AG10803 (cell line): ENCODE data around the gene MGAT5.

Experiments used
- DNase-seq: peaks from one replicate; pipeline ENCODE4 v3.0.0; 2010; ENCODE audit warnings: low read depth
- H3K4me3 ChIP-seq: 2 replicates; pipeline ENCODE4 v1.5.1; 2011; ENCODE audit warnings: mild to moderate bottlenecking, low read length, control low read depth
- TF ChIP-seq, protein P1 (sequence below): conservative IDR thresholded peaks from 2 replicates; pipeline ENCODE4 v1.5.1; 2011; ENCODE audit warnings: mild to moderate bottlenecking, low read length, control low read depth, inconsistent platforms

Gene MGAT5

DNA sequence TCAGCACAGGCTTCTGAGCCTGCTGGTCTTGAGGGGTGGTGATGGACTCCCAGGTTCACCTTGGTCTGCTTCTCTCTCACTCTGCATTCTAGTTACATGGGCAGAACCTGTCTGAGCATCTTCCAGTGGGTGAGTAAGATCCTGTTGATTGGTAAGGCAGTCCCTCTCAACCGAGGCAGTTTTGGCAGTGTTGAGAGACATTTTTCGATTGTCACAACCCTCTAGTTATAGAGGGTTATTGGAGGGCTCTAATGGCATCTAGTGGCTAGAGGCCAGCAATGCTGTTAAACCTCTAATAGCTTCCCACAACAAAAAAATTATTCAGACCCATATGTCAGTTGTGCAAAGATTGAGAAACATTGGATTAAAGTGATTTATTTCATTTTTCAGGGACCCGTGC is 9.3 kb upstream of the MGAT5 start:
- H3K4me3 ChIP-seq = no peak overlapping the region
- TF ChIP-seq, protein P1, sequence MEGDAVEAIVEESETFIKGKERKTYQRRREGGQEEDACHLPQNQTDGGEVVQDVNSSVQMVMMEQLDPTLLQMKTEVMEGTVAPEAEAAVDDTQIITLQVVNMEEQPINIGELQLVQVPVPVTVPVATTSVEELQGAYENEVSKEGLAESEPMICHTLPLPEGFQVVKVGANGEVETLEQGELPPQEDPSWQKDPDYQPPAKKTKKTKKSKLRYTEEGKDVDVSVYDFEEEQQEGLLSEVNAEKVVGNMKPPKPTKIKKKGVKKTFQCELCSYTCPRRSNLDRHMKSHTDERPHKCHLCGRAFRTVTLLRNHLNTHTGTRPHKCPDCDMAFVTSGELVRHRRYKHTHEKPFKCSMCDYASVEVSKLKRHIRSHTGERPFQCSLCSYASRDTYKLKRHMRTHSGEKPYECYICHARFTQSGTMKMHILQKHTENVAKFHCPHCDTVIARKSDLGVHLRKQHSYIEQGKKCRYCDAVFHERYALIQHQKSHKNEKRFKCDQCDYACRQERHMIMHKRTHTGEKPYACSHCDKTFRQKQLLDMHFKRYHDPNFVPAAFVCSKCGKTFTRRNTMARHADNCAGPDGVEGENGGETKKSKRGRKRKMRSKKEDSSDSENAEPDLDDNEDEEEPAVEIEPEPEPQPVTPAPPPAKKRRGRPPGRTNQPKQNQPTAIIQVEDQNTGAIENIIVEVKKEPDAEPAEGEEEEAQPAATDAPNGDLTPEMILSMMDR = no peak
- peak; percentile 18 for DNase-seq

DNA sequence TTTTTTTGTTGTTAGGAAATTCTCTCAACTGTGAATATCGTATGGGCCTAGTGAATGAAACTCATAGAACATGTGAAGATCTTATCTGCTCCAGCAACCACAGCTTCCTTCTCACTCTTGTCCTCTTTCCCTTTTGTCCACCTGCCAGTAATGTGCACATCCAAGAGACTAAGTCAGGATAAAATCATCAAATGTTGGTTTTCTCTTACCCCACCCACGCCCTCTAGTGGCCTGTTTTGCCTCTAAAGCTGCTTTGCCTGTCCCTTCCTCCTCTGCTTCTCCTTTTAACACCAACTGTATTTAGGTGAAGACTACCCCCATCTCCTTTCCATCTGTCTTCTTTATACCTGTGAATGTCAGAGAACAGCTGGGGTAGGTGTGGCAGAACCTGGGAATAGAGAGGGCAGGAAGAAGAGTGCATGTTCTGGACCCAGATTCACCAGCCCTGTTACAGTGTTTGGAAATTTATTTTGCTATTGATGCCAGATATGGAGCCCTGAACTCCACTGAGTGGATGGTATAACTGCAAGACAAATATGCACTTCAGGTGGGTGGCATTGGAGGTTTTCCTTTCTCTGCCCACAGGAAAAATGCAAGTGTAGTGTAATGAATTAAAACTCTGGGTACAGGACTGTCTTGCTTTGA is 8.4 kb upstream of the MGAT5 start:
- peak; percentile 76 for DNase-seq
- no peak overlapping the region for H3K4me3 ChIP-seq
- TF ChIP-seq, protein P1 = peak; percentile 88

DNA sequence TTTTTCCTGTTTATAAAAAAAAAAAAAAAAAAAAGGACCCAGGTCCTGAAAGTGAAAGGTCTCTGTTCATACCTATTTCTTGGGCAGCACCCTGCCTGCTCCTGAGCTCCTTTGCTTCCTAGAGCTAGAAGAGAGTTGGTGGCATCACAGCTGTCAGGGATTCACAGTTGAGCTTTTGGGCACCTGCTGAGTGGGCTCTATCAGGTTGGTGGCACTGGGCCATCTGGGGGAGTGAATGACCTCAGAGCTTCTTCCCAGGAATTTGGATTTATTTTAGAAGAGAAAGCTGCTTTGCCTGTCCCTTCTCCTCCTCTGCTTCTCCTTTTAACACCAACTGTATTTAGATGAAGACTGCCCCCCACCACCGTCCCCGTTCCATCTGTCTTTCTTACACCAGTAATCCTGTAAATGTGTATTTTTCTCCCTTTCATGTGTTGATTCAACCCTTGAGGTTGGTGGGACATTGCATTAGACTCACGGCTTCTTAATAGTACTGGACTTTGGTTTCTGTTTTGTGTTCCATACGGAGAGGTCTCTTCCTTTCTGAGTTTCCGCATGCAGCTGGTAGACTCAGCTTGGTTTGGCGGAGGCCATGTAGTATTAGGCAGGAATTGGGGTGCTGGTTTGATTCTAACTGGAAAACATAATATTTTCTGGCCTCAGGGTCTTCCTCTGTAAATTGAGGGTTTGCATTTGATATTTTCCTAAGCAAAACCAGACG is 7.6 kb upstream of the MGAT5 start:
- TF ChIP-seq, protein P1 = no peak
- H3K4me3 ChIP-seq = no peak overlapping the region
- DNase-seq = no peak

DNA sequence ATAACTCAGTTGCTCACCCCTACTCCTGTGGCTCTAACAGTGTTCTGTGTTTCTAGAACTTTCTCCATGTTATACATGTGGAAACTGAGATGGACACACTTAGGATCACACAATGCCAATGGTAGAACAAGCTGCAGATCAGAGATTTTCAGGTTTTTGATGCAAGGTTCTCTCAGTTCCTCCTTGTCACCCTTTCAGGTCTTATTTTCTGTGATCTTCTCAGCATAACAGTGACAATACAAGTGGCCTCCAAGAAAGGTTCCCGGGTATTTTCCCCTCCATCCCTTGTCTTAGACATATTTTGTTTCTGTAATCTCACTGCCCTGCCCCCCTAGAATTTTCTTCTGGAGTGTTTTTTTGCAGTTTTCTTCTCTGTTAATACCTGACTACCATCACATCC is 6.2 kb upstream of the MGAT5 start:
- no peak overlapping the region for H3K4me3 ChIP-seq
- TF ChIP-seq, protein P1 = no peak
- no peak for DNase-seq

DNA sequence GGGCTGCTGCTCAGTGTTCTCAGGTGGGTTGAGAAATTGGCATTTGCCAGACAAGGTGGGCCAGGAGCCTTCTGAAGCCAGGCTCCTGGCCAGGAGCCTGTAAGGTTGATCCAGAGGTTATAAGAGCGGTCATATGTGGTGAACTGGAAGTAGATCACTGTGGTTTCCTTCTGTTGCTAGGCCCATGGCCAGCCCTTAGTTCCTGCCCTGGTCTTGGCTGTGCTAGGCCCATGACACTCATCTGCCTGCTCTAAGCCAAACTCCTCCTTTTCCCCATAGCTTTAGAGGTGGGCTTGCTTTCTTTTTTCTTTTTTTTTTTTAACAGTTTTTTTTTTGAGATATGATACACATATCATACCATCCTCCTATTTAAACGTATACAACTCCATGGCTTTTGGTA is 5.0 kb upstream of the MGAT5 start:
- TF ChIP-seq, protein P1 = no peak
- DNase-seq = no peak
- no peak overlapping the region for H3K4me3 ChIP-seq

DNA sequence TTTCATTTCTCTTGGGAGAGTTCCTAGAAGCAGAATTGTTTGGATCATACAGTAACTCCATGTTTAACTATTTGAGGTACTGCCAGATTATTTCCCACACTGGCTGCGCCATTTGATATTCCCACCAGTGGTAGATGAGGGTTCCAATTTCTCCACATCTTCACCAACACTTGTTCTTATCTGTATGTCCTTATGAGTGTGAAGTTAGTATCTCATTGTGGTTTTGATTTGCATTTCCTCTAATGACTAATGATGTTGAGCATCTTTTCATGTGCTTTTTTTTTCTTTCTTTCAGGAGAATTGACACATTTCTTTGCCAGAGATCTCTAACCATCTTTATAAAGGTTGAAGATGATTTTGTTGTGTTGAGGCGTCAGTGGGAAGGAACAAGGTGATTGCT is 4.1 kb upstream of the MGAT5 start:
- TF ChIP-seq, protein P1 = no peak
- no peak overlapping the region for H3K4me3 ChIP-seq
- DNase-seq = no peak
